IPS-NIHi7 (cell line): Measurements from ENCODE around the gene CDH23.
A peak's percentile ranks its signal among the peaks of the same experiment; 100 is the strongest.

ENCODE experiments used
- DNase-seq: peaks from one replicate; pipeline ENCODE4 v3.0.0; 2012; ENCODE audit warnings: mixed read lengths; ENCODE audit errors: extremely low spot score

CDH23 gene

GRCh38 chr10:71638822-71639719 is 242.4 kb downstream of the CDH23 start:
- no peak for DNase-seq

- DNase-seq, result no peak
These were observed 243.9 kb downstream of the CDH23 start for GRCh38 chr10:71640607-71641006.

GRCh38 chr10:71641449-71641848 is 244.7 kb downstream of the CDH23 start:
- DNase-seq, result no peak

GRCh38 chr10:71641986-71642385 is 245.3 kb downstream of the CDH23 start:
- DNase-seq, result no peak

- no peak for DNase-seq
These were observed 247.2 kb downstream of the CDH23 start for GRCh38 chr10:71643904-71644303.

GRCh38 chr10:71644307-71645180 is 247.8 kb downstream of the CDH23 start:
- no peak for DNase-seq

- no peak for DNase-seq
These were observed 248.5 kb downstream of the CDH23 start for GRCh38 chr10:71645185-71645584.

GRCh38 chr10:71646037-71646436 is 249.3 kb downstream of the CDH23 start:
- no peak for DNase-seq

GRCh38 chr10:71646592-71647292 is 250.0 kb downstream of the CDH23 start:
- no peak for DNase-seq

- peak; percentile 80 for DNase-seq
These were observed 251.0 kb downstream of the CDH23 start for GRCh38 chr10:71647526-71648253.

- no peak for DNase-seq
These were observed 251.7 kb downstream of the CDH23 start for GRCh38 chr10:71648254-71648932.

- no peak for DNase-seq
These were observed 252.2 kb downstream of the CDH23 start for GRCh38 chr10:71648933-71649320.

- DNase-seq, result no peak
These were observed 252.9 kb downstream of the CDH23 start for GRCh38 chr10:71649631-71650030.

GRCh38 chr10:71650397-71650796 is 253.7 kb downstream of the CDH23 start:
- no peak for DNase-seq

GRCh38 chr10:71651428-71651827 is 254.7 kb downstream of the CDH23 start:
- no peak for DNase-seq

- DNase-seq, result no peak
These were observed 255.2 kb downstream of the CDH23 start for GRCh38 chr10:71651928-71652327.

- DNase-seq, result no peak
These were observed 256.3 kb downstream of the CDH23 start for GRCh38 chr10:71653044-71653443.

GRCh38 chr10:71656220-71656619 is 259.5 kb downstream of the CDH23 start:
- no peak for DNase-seq

- peak; percentile 76 for DNase-seq
These were observed 261.1 kb downstream of the CDH23 start for GRCh38 chr10:71657604-71658466.

GRCh38 chr10:71658467-71658745 is 261.7 kb downstream of the CDH23 start:
- DNase-seq, result no peak
